HG02798 (cell line): ENCODE data around the gene ARHGEF28.

Experiments used
- ATAC-seq: cut with Tn5 transposase; IDR thresholded peaks from one replicate; pipeline ENCODE4 v1.9.1; 2021; ENCODE audit warnings: mild to moderate bottlenecking; ENCODE audit not compliant: unreplicated experiment, poor library complexity

Gene ARHGEF28

DNA sequence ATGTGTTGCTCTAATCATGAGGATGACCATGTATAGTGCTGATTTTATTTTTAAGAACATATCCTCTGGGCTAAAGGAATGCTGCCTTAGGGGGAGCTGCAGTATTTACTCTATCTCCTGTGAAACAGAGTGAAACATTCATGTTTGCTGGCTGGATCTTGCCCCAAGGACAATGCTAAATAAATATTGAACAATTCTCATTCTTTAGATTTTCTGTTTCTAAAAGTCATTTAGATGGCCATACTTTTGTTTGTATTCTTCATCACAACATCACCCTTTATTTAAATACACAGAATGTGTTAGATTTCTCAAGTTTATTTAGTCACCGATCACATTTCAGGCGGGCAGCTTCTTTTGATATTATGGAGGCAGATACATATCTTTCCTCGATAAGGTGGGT lies 103.3 kb downstream of the ARHGEF28 start:
- no peak for ATAC-seq

DNA sequence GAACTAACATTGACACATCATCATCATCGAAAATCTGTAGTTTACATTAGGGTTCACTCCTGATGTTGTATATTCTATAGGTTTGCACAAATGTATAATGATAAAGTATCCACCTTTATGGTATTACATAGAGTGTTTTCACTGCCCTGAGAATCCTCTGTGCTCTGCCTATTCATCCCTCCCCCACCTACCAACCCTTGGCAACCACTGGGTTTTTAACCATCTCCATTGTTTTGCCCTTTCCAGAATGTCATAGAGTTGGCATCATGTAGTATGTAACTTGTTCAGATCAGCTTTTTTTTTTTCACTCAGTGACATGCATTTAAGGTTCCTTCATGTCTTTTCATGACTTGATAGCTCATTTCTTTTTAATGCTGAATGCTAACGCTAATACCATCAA lies 106.0 kb downstream of the ARHGEF28 start:
- no peak for ATAC-seq

DNA sequence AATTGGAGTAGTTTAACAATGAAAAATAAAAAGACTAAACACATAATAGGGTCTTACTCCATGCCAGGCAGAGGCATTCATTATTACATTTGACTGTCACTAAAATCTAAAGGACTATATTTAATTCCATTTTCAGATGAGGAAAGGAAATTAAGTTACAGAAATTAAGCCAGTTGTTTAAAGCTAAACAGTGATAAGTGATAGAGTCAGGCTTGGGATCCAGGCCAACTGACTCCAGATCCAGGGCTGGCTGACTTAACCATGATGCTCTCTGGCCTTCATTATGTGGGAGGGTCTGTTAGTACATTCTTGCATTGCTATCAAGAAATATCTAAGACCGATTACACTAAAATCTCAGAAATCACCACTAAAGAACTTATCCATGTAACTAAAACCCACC lies 107.2 kb downstream of the ARHGEF28 start:
- no peak for ATAC-seq

DNA sequence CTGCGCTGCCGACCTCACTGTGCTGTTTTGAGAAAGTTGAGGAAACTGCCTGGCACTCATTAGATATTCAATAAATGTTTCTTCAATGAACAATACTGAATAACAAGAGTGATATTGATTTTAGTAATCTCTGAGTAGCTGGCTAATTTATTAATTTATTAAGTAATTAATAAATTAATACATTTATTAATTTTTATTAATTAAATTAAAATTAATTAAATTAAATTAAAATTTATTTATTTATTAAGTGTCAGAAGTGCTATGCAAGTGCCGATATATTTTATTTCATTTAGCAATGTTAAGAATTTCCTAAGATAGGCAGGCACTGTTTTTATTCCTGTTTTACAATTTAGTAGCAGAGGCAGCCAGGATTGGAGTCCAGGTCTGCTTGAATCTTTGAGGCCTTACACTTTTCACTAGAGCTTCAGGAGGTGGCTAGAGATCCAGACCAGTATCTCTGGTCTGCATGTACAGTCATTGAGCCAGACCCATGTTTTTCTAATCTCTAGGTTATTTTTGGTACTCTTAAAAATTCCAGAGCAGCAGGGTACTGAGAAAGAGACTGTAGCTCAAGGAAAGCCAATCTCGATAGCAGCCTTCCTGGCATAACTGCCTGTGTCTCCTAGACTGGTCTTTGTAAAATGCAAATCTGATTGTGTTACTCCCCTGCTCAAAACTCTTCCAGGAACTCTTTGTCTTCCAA lies 109.2 kb downstream of the ARHGEF28 start:
- no peak for ATAC-seq

DNA sequence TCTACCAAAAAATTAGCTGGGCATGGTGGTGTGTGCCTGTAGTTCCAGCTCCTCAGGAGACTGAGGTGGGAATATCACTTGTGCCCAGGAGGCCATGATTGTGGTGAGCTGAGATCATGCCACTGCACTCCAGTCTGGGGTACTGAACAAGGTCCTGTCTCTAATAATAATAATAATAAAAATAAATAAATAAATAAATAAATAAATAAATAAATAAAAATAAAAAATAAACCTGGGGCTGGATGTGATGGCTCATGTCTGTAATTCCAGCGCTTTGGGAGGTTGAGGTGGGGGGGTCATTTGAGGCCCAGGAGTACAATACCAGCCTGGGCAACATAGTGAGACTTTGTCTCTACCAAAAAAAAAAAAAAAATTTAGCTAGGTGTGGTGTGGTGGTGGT lies 113.7 kb downstream of the ARHGEF28 start:
- no peak for ATAC-seq

DNA sequence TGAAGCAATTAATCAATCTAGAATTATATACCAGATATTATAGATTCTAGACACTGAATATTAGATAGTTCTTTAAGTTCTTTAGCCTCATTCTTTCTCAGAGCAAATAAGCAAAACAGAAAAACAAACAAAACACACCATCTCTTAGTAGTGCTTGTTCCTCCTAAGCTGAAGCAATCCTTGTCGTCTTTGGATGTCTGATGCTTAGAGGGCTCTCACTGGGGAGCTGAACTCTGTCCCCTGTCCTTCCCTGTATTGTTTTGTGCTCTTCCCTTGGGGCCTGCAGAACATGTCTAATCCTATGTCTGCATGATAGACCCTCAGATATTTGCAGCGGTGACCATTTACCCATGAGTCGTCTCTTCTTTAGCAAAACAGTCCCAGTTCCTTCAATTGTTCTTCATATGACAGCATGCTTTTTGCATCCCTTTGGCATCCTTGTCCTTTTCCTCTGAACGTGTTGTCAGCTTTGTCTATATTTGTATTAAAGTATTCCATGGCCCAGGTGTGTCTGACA lies 114.3 kb downstream of the ARHGEF28 start:
- ATAC-seq: no peak

DNA sequence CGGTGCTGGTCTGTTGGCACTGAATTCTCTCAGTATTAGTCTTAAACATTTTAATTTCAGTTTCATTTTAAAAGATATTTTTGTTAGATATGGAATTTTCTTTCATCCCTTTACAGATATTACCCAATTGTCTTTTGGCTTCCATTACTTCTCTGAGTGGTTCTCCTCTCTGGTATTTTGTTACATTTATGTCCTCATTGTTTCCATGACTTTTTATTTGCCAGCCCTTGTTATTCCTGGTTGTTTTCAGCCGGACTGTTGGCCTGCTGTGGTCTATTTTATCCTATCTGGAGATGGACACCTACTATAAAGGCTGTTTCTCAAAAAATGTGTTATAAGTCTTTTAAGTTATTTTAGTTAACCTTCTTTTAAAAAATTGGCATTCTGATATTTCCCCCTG lies 117.2 kb downstream of the ARHGEF28 start:
- no peak for ATAC-seq

DNA sequence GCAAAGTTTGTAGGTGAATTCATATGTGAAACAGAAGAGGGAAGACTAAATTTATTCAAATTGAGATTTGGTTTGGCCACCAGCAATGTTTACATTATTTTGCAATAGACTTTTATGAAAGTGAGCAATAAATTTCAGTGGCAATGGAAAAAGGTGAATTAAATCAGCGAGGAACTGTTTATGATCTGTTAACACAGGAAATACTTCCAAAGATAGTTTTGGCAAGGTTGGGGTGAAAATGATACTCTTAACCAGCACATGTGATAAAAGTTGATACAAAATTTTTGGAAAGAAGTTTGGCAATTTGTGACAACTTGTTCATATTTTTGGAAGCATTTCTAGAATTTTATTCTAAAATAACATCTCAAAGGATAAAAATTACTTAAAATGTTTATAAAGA lies 119.8 kb downstream of the ARHGEF28 start:
- ATAC-seq: no peak

DNA sequence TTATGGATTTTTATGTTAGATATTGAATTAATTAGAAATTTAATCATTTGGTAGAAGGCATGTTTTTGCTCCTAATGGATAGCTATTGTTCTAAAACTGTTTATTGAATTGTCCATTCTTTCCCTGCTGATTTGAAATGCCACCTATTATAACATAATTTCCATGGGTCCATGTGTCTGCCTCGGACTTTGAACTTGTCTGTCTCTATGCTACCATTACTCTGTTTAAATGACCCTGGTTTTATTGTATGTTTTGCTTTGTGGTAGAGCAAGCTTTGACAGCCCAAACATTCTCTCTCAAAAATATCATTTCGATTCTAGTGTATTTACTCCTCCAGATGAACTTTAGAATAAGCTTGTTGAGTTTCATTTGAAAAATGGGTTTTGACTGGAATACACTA lies 120.6 kb downstream of the ARHGEF28 start:
- ATAC-seq: no peak

DNA sequence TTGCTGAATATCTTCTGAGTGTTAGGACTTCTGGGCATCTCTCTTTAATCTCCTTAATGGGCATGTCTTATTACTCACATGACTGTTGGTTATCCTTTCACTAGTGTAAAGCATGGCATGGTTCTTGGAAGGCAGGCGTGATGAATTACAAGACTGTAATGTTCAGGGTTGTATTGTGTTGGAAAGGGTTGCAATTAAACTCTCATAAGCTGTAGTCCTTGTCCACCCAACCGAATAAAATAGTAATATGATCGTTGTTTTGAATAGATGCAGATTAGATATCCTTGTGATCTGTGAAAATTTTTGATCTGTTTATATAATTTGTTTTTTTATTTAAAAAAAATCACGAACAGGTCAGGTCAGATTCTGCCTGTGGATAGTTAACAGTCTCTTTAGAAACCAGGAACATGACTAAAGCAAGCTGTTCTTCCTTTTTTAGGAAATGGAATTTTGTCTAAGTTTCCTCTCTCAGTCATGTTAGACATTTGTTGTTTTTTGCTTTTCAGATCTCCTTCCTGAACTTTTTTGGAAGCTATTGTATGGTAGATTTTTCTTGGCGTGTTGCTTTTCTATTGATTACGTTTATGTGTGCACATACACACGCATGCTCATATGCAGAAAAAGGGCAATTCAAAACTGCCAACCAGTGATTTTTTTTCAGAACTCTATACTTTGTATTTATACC lies 121.8 kb downstream of the ARHGEF28 start:
- ATAC-seq: no peak

DNA sequence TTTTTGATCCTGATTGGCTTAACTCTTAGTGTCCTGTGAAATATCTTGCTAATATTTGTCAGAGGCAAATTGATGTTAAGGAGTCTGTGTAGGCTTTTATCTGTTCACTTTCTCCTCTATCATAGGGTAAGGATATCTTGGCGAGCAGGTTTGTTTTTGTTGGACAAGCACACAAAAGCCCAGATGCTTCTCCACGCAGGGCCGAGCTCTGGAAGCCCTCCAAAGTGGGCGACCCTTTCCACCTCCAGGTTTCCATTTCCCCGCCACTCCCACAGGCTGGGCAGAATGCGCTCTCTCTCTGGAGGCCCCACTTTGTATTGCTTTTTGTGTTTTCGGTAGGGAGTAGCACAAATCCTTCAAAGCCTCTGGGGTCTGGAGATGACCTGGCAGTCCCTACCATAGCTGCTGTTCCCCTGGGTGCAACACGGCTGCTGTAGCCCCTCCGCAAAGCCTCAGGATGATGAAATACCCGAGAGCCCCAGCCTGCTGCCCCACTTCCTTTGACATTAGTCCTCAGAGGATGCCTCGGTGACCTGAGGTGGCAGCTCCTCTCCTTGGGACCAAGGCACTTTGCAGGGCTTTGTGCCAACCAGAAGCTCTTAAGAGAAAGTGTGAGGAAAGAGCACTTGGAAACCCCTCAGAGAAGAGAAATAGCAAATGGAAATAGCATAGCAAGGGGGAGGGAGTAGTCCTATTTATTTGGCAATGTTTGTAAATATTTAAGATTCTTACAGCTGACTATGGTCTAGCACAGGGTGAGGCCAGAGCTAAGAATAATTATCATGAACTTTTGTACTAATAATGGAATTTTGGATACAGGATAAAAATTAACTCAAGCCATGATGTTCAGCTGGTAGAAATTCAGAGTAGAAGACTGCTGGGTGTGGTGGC lies 122.8 kb downstream of the ARHGEF28 start:
- ATAC-seq: no peak

DNA sequence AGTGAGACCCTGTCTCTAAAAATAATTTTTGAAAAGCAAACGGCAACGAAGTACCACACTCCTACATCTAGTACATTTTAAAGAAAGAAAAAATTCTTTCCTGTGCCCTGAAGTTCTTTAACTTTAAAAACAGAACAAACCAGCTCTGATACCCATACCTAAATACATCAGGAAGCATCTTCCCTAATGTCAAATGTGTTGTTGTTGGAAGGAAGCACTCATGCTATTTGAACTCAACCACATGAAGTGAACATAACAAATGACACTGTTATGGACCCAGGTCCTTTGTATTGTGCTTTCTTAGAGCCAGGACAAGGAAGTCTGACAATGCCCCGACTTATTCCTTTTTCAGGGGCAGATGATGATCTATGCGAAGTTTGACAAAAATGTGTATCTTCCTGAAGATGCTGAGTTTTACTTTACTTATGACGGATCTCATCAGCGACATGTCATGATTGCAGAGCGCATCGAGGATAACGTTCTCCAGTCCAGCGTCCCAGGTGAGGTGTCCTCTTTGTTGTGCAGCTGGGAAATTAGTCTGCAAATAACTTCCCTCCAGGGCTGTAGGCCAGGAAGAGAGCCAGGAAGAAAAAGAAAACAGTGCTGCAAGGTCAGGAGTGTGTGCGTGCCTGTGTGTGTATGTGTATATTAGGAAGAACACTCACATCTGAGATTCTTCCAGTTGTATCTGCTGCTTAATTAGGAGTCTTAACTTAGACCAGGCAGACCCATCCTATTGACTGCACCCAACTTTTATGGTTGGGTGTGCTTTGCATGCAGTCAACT lies 123.7 kb downstream of the ARHGEF28 start:
- no peak for ATAC-seq

DNA sequence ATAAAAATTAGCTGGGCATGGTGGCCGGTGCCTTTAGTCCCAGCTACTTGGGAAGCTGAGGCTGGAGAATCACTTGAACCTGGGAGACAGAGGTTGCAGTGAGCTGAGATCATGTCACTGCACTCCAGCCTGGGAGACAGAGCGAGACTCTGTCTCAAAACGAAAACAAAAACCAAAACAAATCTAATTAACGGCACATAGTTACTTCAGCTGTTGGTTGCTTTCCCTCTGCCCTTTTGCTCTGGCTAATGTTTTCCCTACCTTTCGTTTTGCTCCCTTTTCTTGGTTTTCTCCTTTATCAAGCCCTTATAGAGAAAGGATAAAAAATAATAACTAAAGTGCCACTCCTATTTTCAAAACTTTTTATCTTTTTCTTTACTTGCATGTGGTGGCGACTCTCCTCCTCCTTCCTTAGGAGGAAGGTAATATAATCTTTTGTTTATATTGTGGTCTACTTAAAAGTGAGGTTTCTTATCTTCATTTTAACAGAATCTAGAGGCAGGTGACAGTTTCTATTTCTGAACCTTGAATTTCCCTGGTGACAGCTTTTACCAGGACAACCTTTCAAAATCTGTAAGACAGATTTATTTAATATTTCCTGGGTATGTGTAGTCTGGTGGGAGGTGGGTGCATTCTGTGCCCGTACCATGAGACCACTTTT lies 125.4 kb downstream of the ARHGEF28 start:
- ATAC-seq: peak; percentile 82

DNA sequence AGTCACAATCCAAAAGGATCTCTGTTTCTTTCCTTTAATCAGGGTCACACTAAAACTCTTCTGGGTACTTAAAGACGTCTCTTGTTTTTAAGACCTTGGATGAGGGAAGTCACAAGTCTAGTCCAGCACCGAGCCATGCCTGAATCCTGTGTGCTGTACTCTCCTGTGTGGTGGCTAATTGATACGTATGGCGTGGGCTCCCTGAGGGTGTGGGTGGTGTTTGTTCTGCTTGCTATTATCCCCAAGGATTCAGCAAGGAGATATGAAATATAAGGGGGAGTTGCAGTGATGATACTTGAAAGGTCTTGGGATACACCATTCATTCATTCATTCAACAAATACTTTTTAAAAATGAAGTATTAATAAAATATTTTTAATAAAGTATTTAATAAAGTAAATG lies 128.3 kb downstream of the ARHGEF28 start:
- ATAC-seq: no peak

DNA sequence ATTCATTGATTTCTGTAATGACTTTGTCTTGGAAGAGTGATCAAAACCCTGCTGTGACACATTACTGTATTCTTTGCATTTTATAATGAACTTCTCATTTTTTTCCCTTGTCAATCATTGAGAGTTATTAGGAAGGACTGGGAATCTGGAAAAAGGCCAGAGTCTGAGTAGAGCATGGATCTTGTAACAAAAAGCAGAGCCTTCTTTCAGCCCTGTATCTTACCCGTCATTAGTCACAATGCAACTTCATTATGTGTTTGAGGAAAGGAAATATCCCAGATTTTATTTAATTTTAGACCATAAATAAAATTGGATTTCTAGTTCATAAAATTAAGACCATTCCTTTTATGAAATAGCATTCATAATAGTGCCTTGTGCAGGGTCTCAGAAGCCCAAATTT lies 131.4 kb downstream of the ARHGEF28 start:
- no peak for ATAC-seq

DNA sequence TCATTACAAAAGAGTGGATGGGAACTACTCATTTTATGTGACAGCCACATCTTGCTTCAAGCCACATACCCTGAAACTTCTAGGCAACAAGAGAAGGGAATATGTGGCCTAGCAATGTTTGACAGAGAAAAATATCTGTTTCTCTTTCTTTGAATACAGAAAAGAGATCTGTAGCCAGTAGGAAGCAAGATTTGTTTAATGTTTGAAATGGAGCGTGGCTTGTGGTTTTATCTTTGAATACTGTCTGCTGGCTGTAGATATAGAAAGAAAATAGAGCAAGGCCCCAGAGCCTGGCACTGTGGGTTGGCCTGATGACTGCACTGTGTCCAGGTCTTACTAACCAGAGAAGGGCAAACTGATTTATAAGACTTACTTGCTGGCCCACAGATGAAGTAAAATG lies 133.8 kb downstream of the ARHGEF28 start:
- ATAC-seq: no peak

DNA sequence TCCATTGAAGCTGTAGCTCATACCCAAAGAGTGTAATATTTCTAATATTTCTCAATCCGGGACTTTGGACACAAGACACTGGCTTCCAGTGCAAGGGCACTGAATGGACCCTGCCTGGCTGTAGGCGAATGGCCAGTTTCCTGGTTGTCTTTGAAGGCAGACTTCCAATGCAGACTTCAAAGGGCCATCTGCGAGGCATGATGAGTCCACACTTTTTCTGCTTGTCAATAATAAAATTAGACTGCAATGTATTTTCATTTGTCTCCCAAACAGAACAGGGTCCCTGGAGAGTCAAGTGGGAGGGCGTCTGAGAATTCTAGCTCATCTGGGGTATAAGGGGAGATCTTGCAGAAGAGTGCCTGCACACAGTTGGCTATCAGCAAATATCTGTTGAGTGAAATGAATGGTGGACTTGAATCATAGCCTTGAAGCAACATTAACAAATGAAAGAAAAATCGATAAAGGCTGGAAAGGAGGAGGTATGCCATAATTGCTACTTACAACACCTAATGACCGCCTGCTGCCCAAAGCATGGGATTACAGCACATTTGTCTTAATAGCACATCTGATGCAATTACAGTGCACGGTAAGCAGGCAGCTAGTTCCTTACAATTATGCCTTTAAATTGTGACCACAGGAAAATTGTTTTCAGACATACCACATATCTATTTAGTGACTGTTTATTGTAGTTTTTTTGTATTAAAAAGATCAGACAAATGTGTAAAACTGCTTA lies 137.5 kb downstream of the ARHGEF28 start:
- no peak for ATAC-seq

DNA sequence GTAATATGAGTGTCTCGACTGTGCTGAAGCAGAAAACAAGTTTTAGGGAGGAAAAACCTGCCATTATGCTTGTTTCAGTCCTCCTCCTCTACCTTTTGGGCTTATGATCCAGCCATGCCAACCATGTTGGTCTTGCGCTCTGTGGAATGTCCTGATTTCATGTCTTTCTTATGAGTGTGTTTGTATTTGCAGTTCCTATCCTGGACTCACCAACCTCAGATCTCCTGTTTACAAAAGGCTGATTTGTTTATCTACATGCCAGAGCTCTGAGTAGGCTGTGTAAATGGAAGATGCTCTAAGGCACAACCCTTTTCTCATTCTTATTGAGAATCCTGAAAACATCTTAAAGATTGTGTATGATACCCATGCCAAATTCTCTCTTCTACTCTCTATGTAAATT lies 138.6 kb downstream of the ARHGEF28 start:
- ATAC-seq: no peak

DNA sequence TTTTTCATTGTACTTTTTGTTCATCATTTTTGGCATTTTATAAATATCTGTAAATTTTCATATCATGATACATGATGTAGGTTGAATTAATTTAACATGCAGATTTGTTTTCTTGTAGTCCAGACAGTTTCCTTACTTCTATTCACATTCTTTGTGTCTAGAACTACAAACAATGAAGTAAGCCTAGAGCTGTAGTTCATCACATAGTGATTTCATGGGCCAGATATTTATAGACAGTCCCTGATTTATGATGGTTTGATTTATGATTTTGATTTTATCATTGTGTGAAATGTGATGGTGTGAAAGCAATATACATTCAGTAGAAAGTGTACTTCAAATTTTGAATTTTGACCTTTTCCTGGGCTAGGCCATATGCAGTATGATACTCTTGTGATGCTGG lies 139.0 kb downstream of the ARHGEF28 start:
- ATAC-seq: no peak
